HepG2 (cell line): ENCODE measurements around the gene TPGS1. TPM values are rescaled to one million over a fixed set of nuclear protein-coding genes. Genes with fewer than 3 reads are reported as not detected.

Experiments
- ARHGAP35 ChIP-seq: sonication (generic); formaldehyde crosslinking; IDR thresholded peaks from 2 replicates; pipeline ENCODE4 v1.9.0; 2022; ENCODE audit warnings: mild to moderate bottlenecking, inconsistent platforms, moderate library complexity, missing genetic modification reagents, borderline replicate concordance
- EEA1 ChIP-seq: sonication (generic); formaldehyde crosslinking; IDR thresholded peaks from 2 replicates; pipeline ENCODE4 v1.5.1; 2020; ENCODE audit warnings: mild to moderate bottlenecking, missing genetic modification reagents, borderline replicate concordance
- HNF4A ChIP-seq: sonication (generic); formaldehyde crosslinking; IDR thresholded peaks from 2 replicates; pipeline ENCODE4 v1.4.0; 2020; ENCODE audit warnings: missing genetic modification reagents
- JARID2 ChIP-seq: sonication (generic); formaldehyde crosslinking; IDR thresholded peaks from 2 replicates; pipeline ENCODE4 v1.8.1; 2023; ENCODE audit warnings: missing genetic modification reagents, inconsistent platforms; ENCODE audit not compliant: insufficient replicate concordance
- KDM6A ChIP-seq: IDR thresholded peaks from 2 replicates; pipeline ENCODE4 v1.6.1; 2016; ENCODE audit warnings: low read depth
- KLF12 ChIP-seq: sonication (generic); formaldehyde crosslinking; IDR thresholded peaks from 2 replicates; pipeline ENCODE4 v1.4.0; 2020; ENCODE audit warnings: missing genetic modification reagents, borderline replicate concordance
- PATZ1 ChIP-seq: sonication (generic); formaldehyde crosslinking; IDR thresholded peaks from 2 replicates; pipeline ENCODE4 v1.4.0; 2020; ENCODE audit warnings: missing genetic modification reagents
- PCBP1 ChIP-seq: fragments of 200-400 bp; formaldehyde crosslinking; IDR thresholded peaks from 2 replicates; pipeline ENCODE4 v1.6.1; 2017; ENCODE audit warnings: mild to moderate bottlenecking, low read depth, low read length, borderline replicate concordance
- PRDM4 ChIP-seq: sonication (generic); formaldehyde crosslinking; IDR thresholded peaks from 2 replicates; pipeline ENCODE4 v1.9.0; 2021; ENCODE audit warnings: missing genetic modification reagents, borderline replicate concordance
- RBM39 ChIP-seq: fragments of 200-400 bp; formaldehyde crosslinking; IDR thresholded peaks from one replicate; pipeline ENCODE4 v1.6.1; 2018; ENCODE audit warnings: antibody characterized with exemption, mild to moderate bottlenecking, low read depth, low read length; ENCODE audit not compliant: poor library complexity, severe bottlenecking
- SOX5 ChIP-seq: IDR thresholded peaks from 2 replicates; pipeline ENCODE4 v1.6.1; 2016; ENCODE audit warnings: borderline replicate concordance
- SP4 ChIP-seq: sonication (generic); formaldehyde crosslinking; IDR thresholded peaks from 2 replicates; pipeline ENCODE4 v1.8.1; 2023; ENCODE audit warnings: mild to moderate bottlenecking, missing genetic modification reagents
- TBL1XR1 ChIP-seq: fragments of 150-350 bp; IDR thresholded peaks from 2 replicates; pipeline ENCODE4 v1.6.1; 2014; ENCODE audit warnings: borderline replicate concordance, low read length; ENCODE audit not compliant: partially characterized antibody
- TCF7 ChIP-seq: sonication (generic); IDR thresholded peaks from 2 replicates; pipeline ENCODE4 v1.6.1; 2016; ENCODE audit warnings: antibody characterized with exemption, low read depth
- TERF1 ChIP-seq: sonication (generic); formaldehyde crosslinking; IDR thresholded peaks from 2 replicates; pipeline ENCODE4 v1.8.0; 2022; ENCODE audit warnings: mild to moderate bottlenecking, missing genetic modification reagents, moderate library complexity
- TFDP1 ChIP-seq: IDR thresholded peaks from 2 replicates; pipeline ENCODE4 v1.6.1; 2016; ENCODE audit warnings: missing compliant biosample characterization, missing genetic modification reagents, borderline replicate concordance
- ZBTB44 ChIP-seq: sonication (generic); formaldehyde crosslinking; IDR thresholded peaks from 2 replicates; pipeline ENCODE4 v1.4.0; 2020; ENCODE audit warnings: missing genetic modification reagents
- ZNF160 ChIP-seq: sonication (generic); formaldehyde crosslinking; IDR thresholded peaks from 2 replicates; pipeline ENCODE4 v1.8.0; 2022; ENCODE audit warnings: mild to moderate bottlenecking, inconsistent platforms, missing genetic modification reagents
- ZNF446 ChIP-seq: sonication (generic); formaldehyde crosslinking; IDR thresholded peaks from 2 replicates; pipeline ENCODE4 v1.5.0; 2020; ENCODE audit warnings: mild to moderate bottlenecking, missing genetic modification reagents
- ZNF75D ChIP-seq: sonication (generic); formaldehyde crosslinking; IDR thresholded peaks from 2 replicates; pipeline ENCODE4 v1.8.1; 2023; ENCODE audit warnings: missing genetic modification reagents, mild to moderate bottlenecking, borderline replicate concordance
- polyA plus RNA-seq, 8 experiments: library from polyadenylated mRNA; depleted of rRNA in 3 of 8; stranded (reverse) in 7 of 8; unstranded in 1 of 8; fragments of >200 nt; fragmentation: Illumina TruSeq in 4 of 8; extraction: Trizol in 4 of 8; gene quantifications; 2 replicates each; pipeline versions ENCODE4 v1.2.1 to v1.2.3, GENCODE V29; 2011 to 2016; ENCODE audit warnings: low read depth in 4 of 8, missing spikeins in 1 of 8, mixed read lengths in 1 of 8; ENCODE audit not compliant: insufficient read depth in 1 of 8
- total RNA-seq, 5 experiments: library from RNA; depleted of rRNA; stranded (reverse); fragments of >200 nt; fragmentation: Illumina TruSeq; extraction: Trizol; gene quantifications; 2 replicates each; pipeline ENCODE4 v1.2.3, GENCODE V29; 2016; ENCODE audit warnings: low read depth in 1 of 5

TPGS1 gene
- total and polyA plus RNA-seq, 2 of the 13 experiments (the other 11 are each of a cell fraction or from before 2014, with no cell fraction given) = 1.1 to 6.2 TPM

GRCh38 chr19:506404-507285 lies 652 bp upstream of the TPGS1 start (continued):
- TF ChIP-seq TFDP1 (CRISPR knock-in tag) (peak; percentile 55; the same call in 1 of the 2 replicates), HNF4A (CRISPR knock-in tag) (peak; percentile 28; the same call in 1 of the 2 replicates), KLF12 (no peak; the same call in 1 of the 2 replicates), ZNF75D (CRISPR knock-in tag) (no peak), TCF7 (no peak), ZNF160 (no peak), ZNF446 (no peak), PATZ1 (CRISPR knock-in tag) (peak; percentile 89), ARHGAP35 (CRISPR knock-in tag) (no peak), TBL1XR1 (no peak), RBM39 (peak; percentile 49), KDM6A (CRISPR knock-in tag) (no peak), PCBP1 (no peak), EEA1 (0 out of 2 replicates have a peak, but pooled peaks have one; percentile 50), SP4 (CRISPR knock-in tag) (no peak), TERF1 (CRISPR knock-in tag) (no peak), ZBTB44 (CRISPR knock-in tag) (0 out of 2 replicates have a peak, but pooled peaks have one; percentile 43), JARID2 (CRISPR knock-in tag) (peak; percentile 70), PRDM4 (CRISPR knock-in tag) (no peak), SOX5 (CRISPR knock-in tag) (no peak)
